A549 (cell line): ENCODE results near the gene ADCY1. TPM values are rescaled to one million over a fixed set of nuclear protein-coding genes. Genes with fewer than 3 reads are reported as not detected.

Experiments
- ATAC-seq, 2 experiments: fragments of 200-7000 bp in 1 of 2; fragments of >200 bp in 1 of 2; cut with Nextera tagmentation in 1 of 2; cut with Tn5 transposase in 1 of 2; 3 replicates each; pipeline versions ENCODE4 v1.8.0 to v1.9.1; 2018 to 2020; ENCODE audit warnings: mild to moderate bottlenecking in 1 of 2, moderate library complexity in 1 of 2
- CTCF ChIA-PET: fragments of 300-600 bp; sonication (Branson Sonifier 250); formaldehyde crosslinking; extraction: SDS; loops from one replicate; lab custom pipeline; 2021; ENCODE audit warnings: antibody characterized with exemption, inconsistent platforms; lab: Yijun Ruan, JAX
- POLR2A ChIA-PET: fragments of 350-600 bp; formaldehyde crosslinking; extraction: SDS; loops from one replicate; lab custom pipeline; 2021; ENCODE audit warnings: antibody characterized with exemption, inconsistent platforms; lab: Yijun Ruan, JAX
- DNase-seq, 2 experiments: peaks; one replicate each; pipeline versions ENCODE4 v3.0.0 to v3.0.0-alpha.2; 2011 to 2016; ENCODE audit warnings: low read depth in 1 of 2, low spot score in 1 of 2
- FAIRE-seq: peaks from 2 replicates; lab custom pipeline; 2011; peaks lifted over from hg19 to GRCh38; lab: Jason Lieb, UNC
- H3K27ac ChIP-seq, 2 experiments: fragments of >200 bp; sonication (Bioruptor Twin); formaldehyde crosslinking; 3 replicates each; pipeline ENCODE4 v1.5.1; 2016 to 2017
- H3K4me1 ChIP-seq: fragments of >200 bp; sonication (Bioruptor Twin); formaldehyde crosslinking; 3 replicates; pipeline ENCODE4 v1.6.1; 2016
- H3K4me2 ChIP-seq: fragments of >200 bp; sonication (Bioruptor Twin); formaldehyde crosslinking; 3 replicates; pipeline ENCODE4 v1.6.1; 2016
- H3K4me3 ChIP-seq: fragments of >200 bp; sonication (Bioruptor Twin); formaldehyde crosslinking; 3 replicates; pipeline ENCODE4 v1.5.1; 2016
- H3K9me3 ChIP-seq: fragments of >200 bp; sonication (Bioruptor Twin); formaldehyde crosslinking; 3 replicates; pipeline ENCODE4 v1.6.1; 2016
- ATOH8 ChIP-seq: fragments of 250-450 bp; sonication (Bioruptor Pico); IDR thresholded peaks from 2 replicates; pipeline ENCODE4 v1.5.0; 2020; ENCODE audit warnings: low read depth, mild to moderate bottlenecking, moderate library complexity
- CBX2 ChIP-seq: fragments of 200-600 bp; sonication (generic); IDR thresholded peaks from 2 replicates; pipeline ENCODE4 v1.6.1; 2016; ENCODE audit warnings: low read depth, mild to moderate bottlenecking, borderline replicate concordance
- CBX8 ChIP-seq: fragments of 200-600 bp; sonication (generic); IDR thresholded peaks from 2 replicates; pipeline ENCODE4 v1.6.1; 2016
- CEBPB ChIP-seq, 2 experiments: fragments of >200 bp in 1 of 2; sonication (Bioruptor Twin) in 1 of 2; formaldehyde crosslinking in 1 of 2; IDR thresholded peaks; 2 replicates each; pipeline ENCODE4 v1.6.1; 2012 to 2016
- CTCF ChIP-seq: fragments of >200 bp; sonication (Bioruptor Twin); formaldehyde crosslinking; IDR thresholded peaks from 3 replicates; pipeline ENCODE4 v1.5.1; 2016
- HMGXB4 ChIP-seq: fragments of 250-450 bp; sonication (Bioruptor Pico); IDR thresholded peaks from 2 replicates; pipeline ENCODE4 v1.5.0; 2021; ENCODE audit warnings: mild to moderate bottlenecking, moderate library complexity, borderline replicate concordance
- HOXA7 ChIP-seq: fragments of 250-450 bp; sonication (Bioruptor Pico); IDR thresholded peaks from 2 replicates; pipeline ENCODE4 v1.5.0; 2020; ENCODE audit warnings: mild to moderate bottlenecking, moderate library complexity
- HOXB13 ChIP-seq: fragments of 250-450 bp; sonication (Bioruptor Pico); IDR thresholded peaks from 2 replicates; pipeline ENCODE4 v1.5.0; 2020; ENCODE audit warnings: low read depth, mild to moderate bottlenecking, moderate library complexity
- HOXB5 ChIP-seq: fragments of 250-450 bp; sonication (Bioruptor Pico); IDR thresholded peaks from 2 replicates; pipeline ENCODE4 v1.5.0; 2020; ENCODE audit warnings: mild to moderate bottlenecking, moderate library complexity
- KDM1A ChIP-seq: fragments of 200-600 bp; sonication (generic); IDR thresholded peaks from 2 replicates; pipeline ENCODE4 v1.6.1; 2016; ENCODE audit warnings: low read depth, mild to moderate bottlenecking
- NFE2L2 ChIP-seq: fragments of 150-350 bp; conservative IDR thresholded peaks from 2 replicates; pipeline ENCODE4 v1.6.1; 2014; ENCODE audit warnings: low read length
- POLR2A ChIP-seq: IDR thresholded peaks from 2 replicates; pipeline ENCODE4 v1.6.1; 2012; ENCODE audit warnings: mild to moderate bottlenecking, low read length
- POLR2AphosphoS2 ChIP-seq: conservative IDR thresholded peaks from 2 replicates; pipeline ENCODE4 v1.6.1; 2012; ENCODE audit warnings: low read length, improper control_type of control experiment, inconsistent platforms
- RARB ChIP-seq: fragments of 250-450 bp; sonication (Bioruptor Pico); IDR thresholded peaks from 2 replicates; pipeline ENCODE4 v1.8.0; 2021; ENCODE audit warnings: mild to moderate bottlenecking, moderate library complexity
- TFCP2L1 ChIP-seq: fragments of 250-450 bp; sonication (Bioruptor Pico); IDR thresholded peaks from 2 replicates; pipeline ENCODE4 v1.5.0; 2021; ENCODE audit warnings: mild to moderate bottlenecking
- ZC3H11A ChIP-seq: fragments of 450-650 bp; IDR thresholded peaks from 2 replicates; pipeline ENCODE4 v1.6.1; 2014; ENCODE audit warnings: antibody characterized with exemption, mild to moderate bottlenecking
- ZFP36 ChIP-seq: fragments of 450-650 bp; IDR thresholded peaks from 2 replicates; pipeline ENCODE4 v1.6.1; 2014; ENCODE audit warnings: borderline replicate concordance; ENCODE audit not compliant: partially characterized antibody
- ZSCAN20 ChIP-seq: fragments of 250-450 bp; sonication (Bioruptor Pico); IDR thresholded peaks from 2 replicates; pipeline ENCODE4 v1.8.0; 2022; ENCODE audit warnings: mild to moderate bottlenecking, moderate library complexity
- WGBS: methylation state at CpG from one replicate; pipeline ENCODE4 v1.1.6; 2017; ENCODE audit errors: missing lambda C conversion rate; 5-methylcytosine and 5-hydroxymethylcytosine counted together
- polyA plus RNA-seq, 4 experiments: library from polyadenylated mRNA; depleted of rRNA in 3 of 4; stranded (reverse); fragments of >200 nt; fragmentation: RNase III in 1 of 4; extraction: RNeasy Plus Mini Kit Qiagen cat#74134 plus additional on column Dnase treatment in 1 of 4; gene quantifications; 2 replicates in 3 of 4; 3 replicates in 1 of 4; pipeline ENCODE4 v1.2.3, GENCODE V29; 2011 to 2017
- TF ChIP-seq, protein P1 (sequence below): IDR thresholded peaks from 2 replicates; pipeline ENCODE4 v1.6.1; 2012

The ADCY1 gene
- polyA plus RNA-seq, 2 of the 4 experiments (the other 2 are of a cell fraction) = 1.3 to 1.7 TPM

DNA sequence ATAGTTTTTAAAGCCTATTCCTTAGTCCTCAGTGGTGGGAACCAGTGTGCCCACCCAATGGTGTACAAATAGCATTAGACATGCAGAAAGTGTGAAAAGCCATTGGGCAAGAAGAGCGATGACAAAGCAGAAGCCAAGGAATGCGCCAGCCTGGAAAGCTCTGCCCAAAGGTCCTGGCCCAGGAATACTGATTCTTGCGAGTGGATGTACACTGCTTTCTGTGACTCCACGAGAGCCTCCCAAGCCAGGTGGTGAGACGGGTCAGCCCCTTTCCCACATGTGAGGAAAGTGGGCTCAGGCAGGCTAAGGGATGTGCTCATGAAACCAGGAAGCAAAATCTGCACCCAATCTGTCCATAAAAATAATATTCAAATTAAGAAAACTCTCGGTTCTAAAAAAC lies 106.6 kb downstream of the ADCY1 start:
- Histone ChIP-seq H3K4me1 (no peaks in the 10 kb centered on the region), H3K27ac (no peak overlapping the region), H3K9me3 (0 out of 3 replicates have a peak, but pooled peaks cover 2% of the 10 kb centered on the region), H3K4me3 (no peak overlapping the region), H3K4me2 (no peak overlapping the region)
- FAIRE-seq (no peak), ATAC-seq (no peak), DNase-seq (no peak)
- ChIA-PET POLR2A (no interaction called here), CTCF (no interaction called here)
- 72% methylated on average over 6 of the region's 6 CpGs for WGBS
- no peak for TF ChIP-seq NFE2L2
- TF ChIP-seq ZFP36 = no peak
- no peak for TF ChIP-seq HOXA7 (CRISPR knock-in tag)
- no peak for TF ChIP-seq CTCF
- TF ChIP-seq TFCP2L1 (CRISPR knock-in tag) = no peak
- no peak for TF ChIP-seq CBX2
- TF ChIP-seq, protein P1, sequence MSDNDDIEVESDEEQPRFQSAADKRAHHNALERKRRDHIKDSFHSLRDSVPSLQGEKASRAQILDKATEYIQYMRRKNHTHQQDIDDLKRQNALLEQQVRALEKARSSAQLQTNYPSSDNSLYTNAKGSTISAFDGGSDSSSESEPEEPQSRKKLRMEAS = no peak
- no peak for TF ChIP-seq POLR2AphosphoS2
- TF ChIP-seq ZC3H11A = no peak
- TF ChIP-seq RARB (CRISPR knock-in tag) = no peak
- TF ChIP-seq ZSCAN20 (CRISPR knock-in tag) = no peak
- no peak for TF ChIP-seq HOXB5 (CRISPR knock-in tag)

GRCh38 chr7:45681596-45682357 lies 107.6 kb downstream of the ADCY1 start:
- ATAC-seq (no peak), FAIRE-seq (no peak), DNase-seq (no peak)
- Histone ChIP-seq H3K4me3 (no peak overlapping the region), H3K4me2 (no peak overlapping the region), H3K9me3 (no peaks in the 10 kb centered on the region), H3K4me1 (no peaks in the 10 kb centered on the region), H3K27ac (no peak overlapping the region)
- ChIA-PET CTCF (interaction anchor here (1.0 kb wide), 1 partner anchor 15 kb away, joined by 3 read pairs; no protein-coding TSS in a partner anchor), POLR2A (no interaction called here)
- WGBS = 70% methylated on average over 12 of the region's 13 CpGs
- TF ChIP-seq HOXB13 (CRISPR knock-in tag) = no peak
- TF ChIP-seq, all 56 proteins: peak for 0

GRCh38 chr7:45682358-45682735 lies 108.2 kb downstream of the ADCY1 start:
- Histone ChIP-seq H3K4me2 (no peak overlapping the region), H3K9me3 (no peaks in the 10 kb centered on the region), H3K4me3 (no peak overlapping the region), H3K27ac (no peak overlapping the region), H3K4me1 (no peaks in the 10 kb centered on the region)
- DNase-seq = no peak
- no peak for TF ChIP-seq POLR2A
- no peak for TF ChIP-seq KDM1A
- TF ChIP-seq ZSCAN20 (CRISPR knock-in tag) = no peak
- no peak for TF ChIP-seq HMGXB4
- no peak for TF ChIP-seq ATOH8
- no peak for TF ChIP-seq CEBPB (IDR thresholded peaks at IDR 0.05)
- no peak for TF ChIP-seq CBX8
- no peak for ATAC-seq
- no peak for FAIRE-seq
- CTCF ChIA-PET = interaction anchor here (1.0 kb wide), 1 partner anchor 15 kb away, joined by 3 read pairs; no protein-coding TSS in a partner anchor
- POLR2A ChIA-PET = no interaction called here
- 67% methylated on average over 7 of the region's 7 CpGs for WGBS
